Vagina (tissue), 2 donors: Measurements from ENCODE around the gene TMEM273.

ENCODE experiments used
- CTCF ChIP-seq, 3 experiments: fragments of 450-650 bp in 2 of 3; fragments of 200-600 bp in 1 of 3; sonication (generic) in 1 of 3; IDR thresholded peaks; one replicate each; pipeline ENCODE4 v1.5.1; 2017 to 2019; ENCODE audit warnings: antibody characterized with exemption in 3 of 3, mild to moderate bottlenecking in 2 of 3, moderate library complexity in 2 of 3
- POLR2A ChIP-seq, 2 donors: fragments of 450-650 bp; IDR thresholded peaks; one replicate each; pipeline ENCODE4 v1.6.1; 2017; ENCODE audit warnings: antibody characterized with exemption in 2 of 2, mild to moderate bottlenecking in 2 of 2, moderate library complexity in 2 of 2
- POLR2AphosphoS5 ChIP-seq, 2 donors: sonication (generic); formaldehyde crosslinking; IDR thresholded peaks; one replicate each; pipeline ENCODE4 v1.9.0; 2017; ENCODE audit warnings: antibody characterized with exemption in 2 of 2, mild to moderate bottlenecking in 2 of 2, low read depth in 1 of 2; ENCODE audit not compliant: insufficient read depth in 1 of 2

GRCh38 chr10:49220031-49220430 is 31.8 kb upstream of the TMEM273 start:
- TF ChIP-seq CTCF (IDR thresholded peaks at IDR 0.05) (no peak), POLR2A (IDR thresholded peaks at IDR 0.05) (no peak), POLR2AphosphoS5 (IDR thresholded peaks at IDR 0.05; ENCODE audit: insufficient read depth in 1 of 2, low read depth in 1 of 2) (no peak)
